Right atrium auricular region (tissue), 2 donors: Measurements from ENCODE around the gene CBLB. TPM values are rescaled to one million over a fixed set of nuclear protein-coding genes. Genes with fewer than 3 reads are reported as not detected.

Source experiments
- DNase-seq: peaks from one replicate; pipeline ENCODE4 v3.0.0-alpha.2; 2019; ENCODE audit warnings: low spot score
- H3K27ac ChIP-seq, 2 donors: fragments of 200-600 bp; sonication (generic); 1 replicate in 1 of 2; 2 replicates in 1 of 2; pipeline ENCODE4 v1.5.1; 2016 to 2019
- H3K27me3 ChIP-seq, 2 donors: fragments of 200-600 bp; sonication (generic); one replicate each; pipeline versions ENCODE4 v1.5.1 to v1.6.0; 2017 to 2019
- H3K36me3 ChIP-seq: fragments of 200-600 bp; sonication (generic); one replicate; pipeline ENCODE4 v1.5.1; 2016
- H3K4me1 ChIP-seq, 2 donors: fragments of 200-600 bp; sonication (generic); one replicate each; pipeline versions ENCODE4 v1.5.1 to v1.6.0; 2017 to 2019
- H3K4me3 ChIP-seq, 2 donors: fragments of 200-600 bp; sonication (generic); 1 replicate in 1 of 2; 2 replicates in 1 of 2; pipeline ENCODE4 v1.5.1; 2017 to 2019; ENCODE audit warnings: mild to moderate bottlenecking in 1 of 2, moderate library complexity in 1 of 2
- H3K9me3 ChIP-seq, 2 donors: fragments of 200-600 bp; sonication (generic); one replicate each; pipeline ENCODE4 v1.5.1; 2019
- CTCF ChIP-seq, 2 donors: fragments of 200-600 bp; sonication (generic); IDR thresholded peaks; one replicate each; pipeline ENCODE4 v1.5.1; 2019; ENCODE audit warnings: antibody characterized with exemption in 2 of 2
- total RNA-seq, 2 donors: library from RNA; depleted of rRNA; stranded (reverse); fragments of >200 nt; gene quantifications; one replicate each; pipeline ENCODE4 v1.1.0, GENCODE V29; 2016

Gene CBLB
- total RNA-seq, 2 donors from 2014 or later: 24.6 to 27.3 TPM

GRCh38 chr3:105813710-105814109, 55.1 kb downstream of the CBLB start:
- peaks cover 0 to 38% of the 10 kb centered on the region in 2 donors for H3K4me1 ChIP-seq
- no peak for DNase-seq
- no peaks in the 10 kb centered on the region for H3K27me3 ChIP-seq
- H3K4me3 ChIP-seq: no peak overlapping the region
- H3K27ac ChIP-seq: no peak overlapping the region
- H3K9me3 ChIP-seq: no peaks in the 10 kb centered on the region
- TF ChIP-seq CTCF (IDR thresholded peaks at IDR 0.05): no peak
- no peaks in the 10 kb centered on the region for H3K36me3 ChIP-seq

GRCh38 chr3:105812194-105812586, 56.6 kb downstream of the CBLB start:
- H3K9me3 ChIP-seq: no peaks in the 10 kb centered on the region
- H3K4me3 ChIP-seq: no peak overlapping the region
- peaks cover 0 to 46% of the 10 kb centered on the region in 2 donors for H3K4me1 ChIP-seq
- H3K27ac ChIP-seq: no peak overlapping the region
- H3K36me3 ChIP-seq: no peaks in the 10 kb centered on the region
- DNase-seq: no peak
- TF ChIP-seq CTCF (IDR thresholded peaks at IDR 0.05): no peak
- no peaks in the 10 kb centered on the region for H3K27me3 ChIP-seq

GRCh38 chr3:105811518-105812193, 57.2 kb downstream of the CBLB start:
- H3K36me3 ChIP-seq: no peaks in the 10 kb centered on the region
- TF ChIP-seq CTCF (IDR thresholded peaks at IDR 0.05): no peak
- no peak for DNase-seq
- no peak overlapping the region for H3K27ac ChIP-seq
- H3K27me3 ChIP-seq: no peaks in the 10 kb centered on the region
- peaks cover 0 to 47% of the 10 kb centered on the region in 2 donors for H3K4me1 ChIP-seq
- no peak overlapping the region for H3K4me3 ChIP-seq
- no peaks in the 10 kb centered on the region for H3K9me3 ChIP-seq

- no peak for DNase-seq
- Histone ChIP-seq H3K36me3 (no peaks in the 10 kb centered on the region), H3K27me3 (no peaks in the 10 kb centered on the region), H3K27ac (no peak overlapping the region), H3K4me3 (no peak overlapping the region), H3K4me1 (peaks cover 0 to 54% of the 10 kb centered on the region in 2 donors), H3K9me3 (no peaks in the 10 kb centered on the region)
- no peak for TF ChIP-seq CTCF (IDR thresholded peaks at IDR 0.05)
These were observed 59.5 kb downstream of the CBLB start for GRCh38 chr3:105809208-105809888.

GRCh38 chr3:105807701-105808100, 61.1 kb downstream of the CBLB start:
- Histone ChIP-seq H3K4me1 (peaks cover 0 to 50% of the 10 kb centered on the region in 2 donors), H3K36me3 (no peaks in the 10 kb centered on the region), H3K27me3 (no peaks in the 10 kb centered on the region), H3K4me3 (no peak overlapping the region), H3K9me3 (no peaks in the 10 kb centered on the region), H3K27ac (no peak overlapping the region)
- TF ChIP-seq CTCF (IDR thresholded peaks at IDR 0.05): no peak
- DNase-seq: no peak
